ENCODE data around the gene PRKAR2B.

Gene PRKAR2B

GRCh38 chr7:107201795-107202450, 157.4 kb downstream of the PRKAR2B start:
- no peak for DNase-seq

- no peak for DNase-seq
Observed at GRCh38 chr7:107203607-107204006, 159.1 kb downstream of the PRKAR2B start.

- no peak for DNase-seq
Observed at GRCh38 chr7:107206136-107206535, 161.6 kb downstream of the PRKAR2B start.

DNA sequence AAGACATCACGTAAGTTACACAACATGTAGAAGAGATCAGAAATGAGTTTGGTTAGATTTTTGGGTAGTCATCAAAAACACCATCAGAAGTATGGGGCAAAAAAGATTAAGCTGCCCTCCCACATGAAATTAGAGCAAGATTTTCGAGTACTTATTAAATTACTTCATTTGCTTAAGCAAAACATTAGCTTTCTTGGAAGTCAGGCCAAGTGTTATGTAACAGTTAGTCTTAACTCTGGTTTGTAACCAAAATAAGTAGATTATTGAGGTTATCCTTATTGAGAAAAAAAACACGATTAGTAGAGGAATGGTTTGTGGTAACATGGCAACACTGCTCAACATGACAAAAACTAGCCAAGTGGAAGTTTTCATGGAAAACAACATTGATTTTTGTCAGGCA, 162.2 kb downstream of the PRKAR2B start:
- no peak for DNase-seq

GRCh38 chr7:107207459-107207858, 163.0 kb downstream of the PRKAR2B start:
- no peak for DNase-seq

DNA sequence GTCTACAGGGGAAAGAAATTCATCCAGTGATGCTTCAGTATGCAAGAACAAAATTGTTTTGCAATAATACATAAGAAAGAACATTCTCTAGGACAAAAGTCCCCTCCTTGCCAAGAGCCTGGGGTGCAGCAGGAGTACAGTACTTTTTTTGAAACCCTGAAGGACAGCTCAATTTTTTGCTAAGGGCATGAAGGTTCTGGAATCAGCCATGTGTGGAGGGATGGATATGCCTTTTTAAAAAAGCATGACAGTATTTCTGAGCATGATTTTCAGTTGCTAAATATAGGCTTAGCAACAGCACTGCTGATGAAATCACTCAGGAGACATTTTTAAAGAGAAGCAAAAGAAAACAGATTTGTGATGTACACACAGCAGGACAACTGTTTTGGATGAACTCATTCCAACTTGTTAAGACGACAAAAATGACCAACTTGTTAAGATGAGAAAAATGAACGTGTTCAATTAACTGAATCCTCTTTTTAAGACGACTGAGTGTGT, 163.6 kb downstream of the PRKAR2B start:
- DNase-seq = no peak

DNA sequence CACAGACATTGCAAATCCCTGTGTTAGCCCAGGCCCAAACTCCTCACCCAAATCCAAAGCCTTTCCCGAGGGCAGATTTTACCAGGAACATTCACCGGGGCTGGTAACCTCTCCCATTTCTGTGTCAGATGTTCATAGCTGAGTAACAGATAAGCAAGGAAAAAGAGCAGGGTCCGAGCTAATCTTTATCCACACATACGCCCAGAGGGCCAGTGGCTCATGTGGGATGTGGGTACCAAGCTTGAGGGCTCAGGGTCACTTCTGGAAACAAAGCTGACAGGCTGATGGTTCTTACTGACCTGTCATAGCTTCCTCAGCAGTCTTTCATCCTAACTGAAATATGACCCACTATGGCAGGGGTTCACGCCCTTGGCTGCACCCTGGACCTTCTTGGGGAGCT, 164.1 kb downstream of the PRKAR2B start:
- DNase-seq = no peak

DNA sequence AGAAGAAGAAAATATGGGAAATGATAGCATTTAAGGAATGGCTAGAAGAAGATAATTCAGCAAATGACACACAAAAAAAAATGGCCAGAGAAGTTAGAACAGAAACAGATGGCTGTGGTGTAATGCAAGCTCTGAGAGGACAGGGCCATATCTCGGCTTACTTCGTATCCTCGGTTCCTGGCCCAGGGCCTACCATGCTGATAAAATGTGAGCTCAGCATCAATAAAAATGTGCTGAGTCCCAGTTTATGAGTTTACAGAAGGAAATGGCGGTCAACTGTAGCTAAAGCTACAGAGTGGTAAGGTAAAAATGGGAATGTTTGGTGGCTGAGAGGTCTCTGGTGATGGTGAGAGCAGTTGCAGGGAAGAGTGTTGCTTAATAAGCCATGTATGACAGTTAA, 165.1 kb downstream of the PRKAR2B start:
- DNase-seq = no peak

- DNase-seq = no peak
Observed at GRCh38 chr7:107210400-107210799, 165.9 kb downstream of the PRKAR2B start.
